HG02840 (cell line): ENCODE measurements around the gene BMP7.
"Not testable (repeated sequence)": the region's sequence is repeated elsewhere in the genome, so short reads cannot be mapped to it uniquely, and the experiment has no call there.

Experiments
- ATAC-seq: cut with Tn5 transposase; IDR thresholded peaks from one replicate; pipeline ENCODE4 v1.9.1; 2021; ENCODE audit warnings: mild to moderate bottlenecking, moderate library complexity, moderate number of reproducible peaks; ENCODE audit not compliant: unreplicated experiment, low FRiP score

The BMP7 gene

GRCh38 chr20:57268399-57269076 is 2.1 kb upstream of the BMP7 start:
- ATAC-seq, result no peak

- no peak for ATAC-seq
Observed at GRCh38 chr20:57267158-57267821, 849 bp upstream of the BMP7 start.

DNA sequence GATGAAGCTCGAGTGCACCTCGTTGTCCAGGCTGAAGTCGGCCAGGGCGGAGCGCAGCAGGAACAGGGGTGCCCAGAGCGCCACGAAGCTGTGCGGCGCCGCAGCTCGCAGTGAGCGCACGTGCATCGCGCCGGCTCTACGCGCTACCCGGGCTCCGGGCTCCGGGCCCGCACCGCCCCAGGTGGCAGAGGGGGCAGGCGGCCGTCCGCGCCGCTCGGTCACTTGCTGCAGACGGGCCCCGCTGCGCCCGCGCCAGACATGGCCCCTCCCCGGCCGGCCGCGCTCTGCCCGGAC is 497 bp downstream of the BMP7 start:
- no peak for ATAC-seq

- no peak for ATAC-seq
Observed at GRCh38 chr20:57265336-57265996, 975 bp downstream of the BMP7 start.

DNA sequence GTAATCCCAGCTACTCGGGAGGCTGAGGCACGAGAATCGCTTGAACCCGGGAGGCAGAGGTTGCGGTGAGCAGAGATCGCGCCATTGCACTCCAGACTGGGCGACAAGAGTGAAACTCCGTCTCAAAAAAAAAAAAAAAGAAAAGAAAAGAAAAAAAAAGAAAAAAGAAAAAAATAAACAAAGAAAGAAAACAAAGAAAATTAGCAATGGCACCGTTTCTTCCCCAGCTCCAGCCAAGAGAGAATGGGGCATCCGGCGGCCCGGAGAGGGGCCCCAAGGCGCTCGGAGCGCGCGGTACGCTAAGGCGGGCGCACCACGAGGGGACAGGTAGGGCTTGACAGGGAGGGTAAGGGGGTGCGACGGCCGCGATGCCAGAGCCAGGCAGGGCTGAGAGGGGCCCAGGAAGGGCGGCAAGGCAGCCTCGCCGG is 1.5 kb downstream of the BMP7 start:
- not testable (repeated sequence) for ATAC-seq

- no peak for ATAC-seq
Observed at GRCh38 chr20:57263801-57264792, 2.3 kb downstream of the BMP7 start.

GRCh38 chr20:57262784-57263609 is 3.4 kb downstream of the BMP7 start:
- no peak for ATAC-seq

- ATAC-seq, result no peak
Observed at GRCh38 chr20:57262301-57262700, 4.1 kb downstream of the BMP7 start.

- no peak for ATAC-seq
Observed at GRCh38 chr20:57261457-57262251, 4.8 kb downstream of the BMP7 start.

DNA sequence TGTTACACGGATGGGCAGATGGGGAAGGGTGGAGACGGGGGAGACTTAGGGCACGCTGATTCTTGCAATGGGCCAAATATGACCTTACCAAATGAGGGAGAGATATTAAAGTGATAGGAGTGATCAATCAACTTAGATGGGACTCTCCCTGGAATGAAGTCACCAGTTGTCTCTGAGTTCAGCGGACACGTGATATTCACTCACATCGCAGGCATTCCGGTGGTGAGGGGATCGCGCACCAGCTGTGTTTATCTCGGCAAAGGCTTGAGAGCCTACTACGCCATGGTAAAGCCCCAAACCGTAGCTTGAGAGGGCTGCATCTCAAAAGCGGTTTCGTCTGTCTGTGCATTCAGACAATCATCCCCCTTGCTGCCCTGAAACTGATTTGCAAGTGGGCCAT is 5.5 kb downstream of the BMP7 start:
- no peak for ATAC-seq

DNA sequence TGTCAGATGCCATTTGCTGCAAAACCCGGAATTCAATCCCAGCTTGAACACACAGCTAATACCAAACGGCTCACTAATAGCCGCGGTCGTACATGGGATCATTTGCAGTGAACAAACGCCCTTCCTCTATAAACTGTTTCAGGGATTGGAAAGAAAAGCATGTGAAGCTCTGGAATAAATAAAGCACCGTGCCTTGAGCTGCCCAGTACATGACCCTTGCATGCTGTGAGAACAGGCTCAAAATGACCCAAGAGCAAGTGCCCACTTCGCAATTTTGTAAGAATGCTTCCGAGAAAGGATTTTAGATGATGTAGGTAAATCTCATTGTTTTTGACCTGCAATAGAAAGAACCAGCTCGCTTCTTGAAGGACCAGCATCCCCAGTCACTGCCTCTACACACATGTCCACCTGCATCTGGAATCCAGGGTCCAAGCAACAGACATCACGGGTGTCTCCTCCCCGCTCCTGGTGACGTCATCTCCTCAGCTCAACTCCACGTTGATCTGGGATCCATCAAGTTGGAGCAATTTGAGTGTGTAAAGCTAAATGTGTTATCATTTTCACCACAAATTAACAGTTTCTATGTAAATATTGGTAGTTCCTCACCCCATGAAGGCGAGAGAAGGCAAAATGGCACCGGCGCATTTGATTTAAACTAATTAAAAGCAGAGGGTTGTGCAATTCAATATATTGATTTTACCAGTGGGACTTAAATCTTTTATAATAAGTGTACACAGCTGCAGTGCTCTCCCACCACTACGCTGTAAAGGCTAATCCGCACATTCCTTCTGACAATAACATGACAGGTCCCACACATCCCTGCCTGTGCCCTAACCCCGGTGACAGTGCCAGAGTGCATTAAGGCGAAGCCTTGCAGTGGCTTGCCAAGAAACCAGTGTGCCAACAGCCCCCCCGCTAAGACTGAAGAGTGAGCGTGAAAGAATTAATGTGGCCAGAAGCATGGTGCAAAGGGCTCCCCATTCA is 6.2 kb downstream of the BMP7 start:
- no peak for ATAC-seq

DNA sequence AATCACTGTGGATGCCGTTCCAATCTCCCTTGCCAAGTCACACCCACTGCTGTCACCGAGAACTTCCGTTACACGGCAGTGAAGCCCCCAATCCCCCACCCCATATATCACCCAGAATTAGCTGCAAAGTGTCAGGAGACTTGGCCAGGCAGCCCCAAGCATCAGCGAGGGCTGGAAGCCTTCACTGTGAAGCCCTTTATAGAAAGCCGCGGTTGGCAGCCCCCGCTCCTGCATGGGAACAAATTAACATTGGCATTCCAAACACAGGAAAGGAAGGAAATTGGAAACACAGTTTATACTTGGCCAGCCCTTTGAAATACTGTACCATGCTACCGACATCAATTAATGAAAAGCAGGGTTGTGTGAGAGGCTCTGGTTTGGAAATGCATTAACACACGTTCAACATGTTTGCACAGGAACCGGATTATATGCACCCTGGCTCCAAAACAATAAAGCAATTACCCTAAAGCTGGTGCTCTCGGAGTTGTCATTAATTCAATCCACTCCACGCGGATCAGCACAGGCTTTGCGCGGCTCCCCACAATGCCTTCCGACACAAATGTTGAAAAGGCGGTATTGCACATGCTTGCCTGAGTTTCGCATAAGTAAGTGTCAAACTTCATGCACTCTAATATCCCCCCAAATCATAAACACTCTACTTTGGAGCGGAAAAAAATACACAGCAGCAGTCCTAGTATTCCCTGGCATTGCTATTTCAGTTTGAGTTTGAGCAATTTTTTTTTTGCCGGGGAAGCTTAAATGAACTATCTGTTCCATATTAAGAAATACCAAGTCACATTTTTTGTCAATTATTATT is 7.1 kb downstream of the BMP7 start:
- ATAC-seq, result no peak

GRCh38 chr20:57257701-57258453 is 8.6 kb downstream of the BMP7 start:
- ATAC-seq, result no peak

- no peak for ATAC-seq
Observed at GRCh38 chr20:57256908-57257307, 9.5 kb downstream of the BMP7 start.

DNA sequence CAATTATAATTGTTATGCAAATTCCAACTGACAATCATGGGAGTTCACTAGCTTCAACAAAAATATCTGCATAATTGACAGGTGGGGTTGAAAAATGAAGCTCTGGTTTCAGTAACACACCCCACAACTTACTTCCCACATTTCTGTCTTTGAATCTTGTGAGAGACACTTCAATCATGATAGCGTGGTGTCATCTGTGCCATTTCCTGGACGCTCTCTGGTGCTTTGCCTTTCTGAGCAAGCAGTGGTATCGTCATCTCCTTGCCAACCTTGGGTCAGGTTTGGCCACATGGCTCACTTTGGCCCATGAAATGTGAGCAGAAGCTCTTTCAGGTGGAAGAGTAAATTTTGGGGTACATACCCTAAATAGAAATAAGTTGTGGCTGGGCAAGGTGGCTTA is 10.2 kb downstream of the BMP7 start:
- no peak for ATAC-seq

GRCh38 chr20:57255183-57255582 is 11.3 kb downstream of the BMP7 start:
- ATAC-seq, result no peak
